Activated CD4-positive, alpha-beta T cell treated with anti-CD3 and anti-CD28 coated beads, Interleukin-2, amount 50 U/mL, for 24 hours (primary cell): ENCODE measurements around the gene PDCD5.

Experiments used
- DNase-seq, 2 donors: peaks; one replicate each; pipeline ENCODE4 v3.0.0-alpha.2; 2020; ENCODE audit warnings: low read depth in 1 of 2, low spot score in 1 of 2

Gene PDCD5

DNA sequence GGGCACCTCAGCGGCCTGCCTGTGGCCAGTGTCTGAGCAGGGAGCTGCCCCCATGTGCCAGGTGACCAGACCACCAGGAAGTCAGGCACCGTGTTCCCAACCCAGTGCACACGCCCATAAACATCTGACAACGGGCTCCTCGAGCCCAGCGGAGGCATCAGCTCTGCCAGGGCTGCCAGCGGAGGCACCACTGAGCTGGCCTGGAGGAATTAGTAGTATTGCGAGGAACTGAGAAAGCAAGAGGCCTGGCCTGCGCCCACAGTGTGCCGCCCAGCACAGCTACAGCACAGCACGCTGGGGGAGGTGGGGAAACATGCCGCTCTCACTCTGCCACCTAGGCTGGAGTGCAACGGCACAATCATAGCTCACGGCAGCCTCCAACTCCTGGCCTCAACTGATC is 49.3 kb downstream of the PDCD5 start:
- no peak for DNase-seq

DNA sequence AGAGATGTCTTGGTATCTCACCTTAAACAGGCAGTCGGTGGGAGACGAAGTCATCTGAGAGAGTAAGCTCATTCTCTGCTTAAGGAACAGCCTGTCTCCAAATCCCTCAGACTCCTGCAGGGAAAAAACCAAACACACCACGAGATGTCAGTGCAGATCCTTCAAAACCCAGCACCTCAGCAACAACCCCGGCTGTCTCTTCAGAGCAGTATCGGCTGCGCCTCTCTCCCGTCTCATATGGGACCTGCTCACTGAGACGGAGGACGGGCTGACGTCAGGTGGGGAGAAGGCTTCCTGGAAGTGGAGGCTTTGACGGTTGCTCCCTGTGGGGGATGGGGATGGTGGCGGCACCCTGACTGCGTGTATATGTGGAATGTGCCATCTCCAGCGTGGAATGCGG is 50.4 kb downstream of the PDCD5 start:
- no peak for DNase-seq
